SK-N-SH treated with all-trans-retinoic acid at 6 μM for 48 hours (cell line): ENCODE results near the gene ABHD17C.

ENCODE experiments used
- ATAC-seq: fragments of 200-7000 bp; cut with Tn5 transposase; 3 replicates; pipeline ENCODE4 v1.9.1; 2020; ENCODE audit warnings: mild to moderate bottlenecking, moderate library complexity
- ARNTL ChIP-seq: fragments of 450-650 bp; formaldehyde crosslinking; IDR thresholded peaks from 2 replicates; pipeline ENCODE4 v1.5.0; 2020; ENCODE audit warnings: low read depth, mild to moderate bottlenecking, moderate library complexity, borderline replicate concordance
- BACH2 ChIP-seq: fragments of 250-450 bp; sonication (Bioruptor Pico); IDR thresholded peaks from 2 replicates; pipeline ENCODE4 v1.9.0; 2021; ENCODE audit warnings: mild to moderate bottlenecking, borderline replicate concordance
- CREB5 ChIP-seq: fragments of 250-450 bp; sonication (Bioruptor Pico); IDR thresholded peaks from 2 replicates; pipeline ENCODE4 v1.5.1; 2020; ENCODE audit warnings: low read depth, mild to moderate bottlenecking, moderate library complexity
- CSDC2 ChIP-seq: fragments of 250-450 bp; sonication (Bioruptor Pico); IDR thresholded peaks from 2 replicates; pipeline ENCODE4 v1.5.0; 2020; ENCODE audit warnings: mild to moderate bottlenecking, moderate library complexity
- CSRNP3 ChIP-seq: fragments of 250-450 bp; sonication (Bioruptor Pico); IDR thresholded peaks from 2 replicates; pipeline ENCODE4 v1.5.1; 2021; ENCODE audit warnings: mild to moderate bottlenecking, moderate library complexity
- ESRRG ChIP-seq: fragments of 250-450 bp; sonication (Bioruptor Pico); IDR thresholded peaks from 2 replicates; pipeline ENCODE4 v1.6.1; 2021; ENCODE audit warnings: mild to moderate bottlenecking
- GLIS3 ChIP-seq: fragments of 250-450 bp; sonication (Bioruptor Pico); IDR thresholded peaks from 2 replicates; pipeline ENCODE4 v1.5.0; 2020; ENCODE audit warnings: mild to moderate bottlenecking, moderate library complexity
- ISL1 ChIP-seq: fragments of 250-450 bp; sonication (Bioruptor Pico); IDR thresholded peaks from 2 replicates; pipeline ENCODE4 v2.1.2; 2022; ENCODE audit warnings: mild to moderate bottlenecking, moderate library complexity
- OSR1 ChIP-seq: fragments of 250-450 bp; sonication (Bioruptor Pico); IDR thresholded peaks from 2 replicates; pipeline ENCODE4 v1.8.0; 2022; ENCODE audit warnings: moderate library complexity, mild to moderate bottlenecking, inconsistent platforms
- PATZ1 ChIP-seq: fragments of 250-450 bp; sonication (Bioruptor Pico); IDR thresholded peaks from 2 replicates; pipeline ENCODE4 v1.8.0; 2020; ENCODE audit warnings: mild to moderate bottlenecking, moderate library complexity, borderline replicate concordance
- POU6F1 ChIP-seq: fragments of 250-450 bp; sonication (Bioruptor Pico); IDR thresholded peaks from 2 replicates; pipeline ENCODE4 v1.8.0; 2021; ENCODE audit warnings: low read depth, mild to moderate bottlenecking, moderate library complexity, borderline replicate concordance
- PPARA ChIP-seq: fragments of 250-450 bp; sonication (Bioruptor Pico); IDR thresholded peaks from 2 replicates; pipeline ENCODE4 v1.5.0; 2020; ENCODE audit warnings: mild to moderate bottlenecking, borderline replicate concordance
- RARB ChIP-seq: fragments of 250-450 bp; sonication (Bioruptor Pico); IDR thresholded peaks from 2 replicates; pipeline ENCODE4 v1.8.0; 2021; ENCODE audit warnings: mild to moderate bottlenecking, moderate library complexity
- SNAI2 ChIP-seq: fragments of 250-450 bp; sonication (Bioruptor Pico); IDR thresholded peaks from 2 replicates; pipeline ENCODE4 v1.5.0; 2020; ENCODE audit warnings: mild to moderate bottlenecking, moderate library complexity
- TSHZ2 ChIP-seq: fragments of 250-450 bp; sonication (Bioruptor Pico); IDR thresholded peaks from 2 replicates; pipeline ENCODE4 v1.5.0; 2020; ENCODE audit warnings: mild to moderate bottlenecking, moderate library complexity
- ZFP30 ChIP-seq: fragments of 450-650 bp; formaldehyde crosslinking; IDR thresholded peaks from 2 replicates; pipeline ENCODE4 v1.5.0; 2022; ENCODE audit warnings: mild to moderate bottlenecking, moderate library complexity
- ZNF565 ChIP-seq: fragments of 450-650 bp; formaldehyde crosslinking; conservative IDR thresholded peaks from 2 replicates; pipeline ENCODE4 v1.5.0; 2020; ENCODE audit warnings: low read depth, mild to moderate bottlenecking, moderate library complexity
- ZNF8 ChIP-seq: fragments of 450-650 bp; formaldehyde crosslinking; IDR thresholded peaks from 2 replicates; pipeline ENCODE4 v1.5.0; 2020; ENCODE audit warnings: mild to moderate bottlenecking, moderate library complexity

Gene ABHD17C

GRCh38 chr15:80669663-80670273 lies 25.3 kb upstream of the ABHD17C start (continued):
- TF ChIP-seq POU6F1 (CRISPR knock-in tag), result no peak
- TF ChIP-seq ZNF565 (CRISPR knock-in tag), result no peak
- no peak for TF ChIP-seq ESRRG (CRISPR knock-in tag)

GRCh38 chr15:80673561-80674244 lies 21.4 kb upstream of the ABHD17C start:
- no peak for TF ChIP-seq ZNF8 (CRISPR knock-in tag)
- TF ChIP-seq PATZ1 (CRISPR knock-in tag), result no peak
- no peak for TF ChIP-seq CREB5 (CRISPR knock-in tag)
- TF ChIP-seq, all 23 proteins: peak for 0
- no peak for ATAC-seq

GRCh38 chr15:80674245-80674614 lies 20.9 kb upstream of the ABHD17C start:
- no peak for ATAC-seq
- TF ChIP-seq ESRRG (CRISPR knock-in tag), result no peak
- no peak for TF ChIP-seq ZFP30
- TF ChIP-seq SNAI2 (CRISPR knock-in tag), result no peak
- TF ChIP-seq POU6F1 (CRISPR knock-in tag), result no peak
- no peak for TF ChIP-seq PATZ1 (CRISPR knock-in tag)
- TF ChIP-seq TSHZ2 (CRISPR knock-in tag), result no peak
- no peak for TF ChIP-seq CSDC2 (CRISPR knock-in tag)
- no peak for TF ChIP-seq CSRNP3 (CRISPR knock-in tag)
- TF ChIP-seq BACH2 (CRISPR knock-in tag), result no peak
- TF ChIP-seq ISL1, result no peak
- TF ChIP-seq RARB (CRISPR knock-in tag), result no peak
- TF ChIP-seq ARNTL (CRISPR knock-in tag), result no peak
- TF ChIP-seq CREB5 (CRISPR knock-in tag), result no peak
- no peak for TF ChIP-seq GLIS3 (CRISPR knock-in tag)
- no peak for TF ChIP-seq ZNF565 (CRISPR knock-in tag)
- no peak for TF ChIP-seq PPARA (CRISPR knock-in tag)
- TF ChIP-seq OSR1 (CRISPR knock-in tag), result no peak
